GM12875 (cell line): ENCODE measurements around the gene MEGF6.

Experiments
- H3K4me3 ChIP-seq: one replicate; pipeline ENCODE4 v1.5.1; 2011; ENCODE audit warnings: low read depth, low read length, control low read depth
- TF ChIP-seq, protein P1 (sequence below): IDR thresholded peaks from 2 replicates; pipeline ENCODE4 v1.5.1; 2011; ENCODE audit warnings: low read depth, mild to moderate bottlenecking, control low read depth, inconsistent platforms, low read length, moderate library complexity, borderline replicate concordance; ENCODE audit not compliant: insufficient read depth

Gene MEGF6

GRCh38 chr1:3632298-3632697, 21.0 kb upstream of the MEGF6 start:
- H3K4me3 ChIP-seq, result no peak overlapping the region
- TF ChIP-seq, protein P1, sequence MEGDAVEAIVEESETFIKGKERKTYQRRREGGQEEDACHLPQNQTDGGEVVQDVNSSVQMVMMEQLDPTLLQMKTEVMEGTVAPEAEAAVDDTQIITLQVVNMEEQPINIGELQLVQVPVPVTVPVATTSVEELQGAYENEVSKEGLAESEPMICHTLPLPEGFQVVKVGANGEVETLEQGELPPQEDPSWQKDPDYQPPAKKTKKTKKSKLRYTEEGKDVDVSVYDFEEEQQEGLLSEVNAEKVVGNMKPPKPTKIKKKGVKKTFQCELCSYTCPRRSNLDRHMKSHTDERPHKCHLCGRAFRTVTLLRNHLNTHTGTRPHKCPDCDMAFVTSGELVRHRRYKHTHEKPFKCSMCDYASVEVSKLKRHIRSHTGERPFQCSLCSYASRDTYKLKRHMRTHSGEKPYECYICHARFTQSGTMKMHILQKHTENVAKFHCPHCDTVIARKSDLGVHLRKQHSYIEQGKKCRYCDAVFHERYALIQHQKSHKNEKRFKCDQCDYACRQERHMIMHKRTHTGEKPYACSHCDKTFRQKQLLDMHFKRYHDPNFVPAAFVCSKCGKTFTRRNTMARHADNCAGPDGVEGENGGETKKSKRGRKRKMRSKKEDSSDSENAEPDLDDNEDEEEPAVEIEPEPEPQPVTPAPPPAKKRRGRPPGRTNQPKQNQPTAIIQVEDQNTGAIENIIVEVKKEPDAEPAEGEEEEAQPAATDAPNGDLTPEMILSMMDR, result no peak

- H3K4me3 ChIP-seq, result no peak overlapping the region
- TF ChIP-seq, protein P1, result no peak
Measured at GRCh38 chr1:3631320-3632260, 20.3 kb upstream of the MEGF6 start.

- H3K4me3 ChIP-seq, result no peak overlapping the region
- TF ChIP-seq, protein P1, result no peak
Measured at GRCh38 chr1:3630914-3631313, 19.6 kb upstream of the MEGF6 start.

DNA sequence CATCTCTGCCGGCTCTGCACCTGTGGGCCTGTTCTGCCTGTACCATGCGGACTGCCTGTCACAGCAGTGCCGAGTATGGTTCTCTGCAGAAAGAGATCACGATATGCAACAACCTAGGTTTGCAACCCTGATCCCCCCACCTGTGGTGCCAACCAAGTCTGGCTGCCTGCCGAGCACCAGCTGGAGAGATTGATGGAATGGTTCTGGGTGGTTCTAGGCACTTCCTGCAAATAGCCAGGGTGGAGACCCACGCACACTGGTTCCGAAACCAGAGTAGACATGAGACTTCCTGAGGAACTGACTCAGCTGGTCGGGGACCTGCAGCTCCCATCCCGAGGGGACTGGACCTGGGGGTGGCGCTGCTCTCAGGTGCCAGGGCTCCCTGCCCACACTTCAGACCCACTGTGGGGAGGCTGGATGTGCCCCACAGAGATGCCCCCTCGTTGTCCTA, 18.9 kb upstream of the MEGF6 start:
- TF ChIP-seq, protein P1, result no peak
- no peak overlapping the region for H3K4me3 ChIP-seq

DNA sequence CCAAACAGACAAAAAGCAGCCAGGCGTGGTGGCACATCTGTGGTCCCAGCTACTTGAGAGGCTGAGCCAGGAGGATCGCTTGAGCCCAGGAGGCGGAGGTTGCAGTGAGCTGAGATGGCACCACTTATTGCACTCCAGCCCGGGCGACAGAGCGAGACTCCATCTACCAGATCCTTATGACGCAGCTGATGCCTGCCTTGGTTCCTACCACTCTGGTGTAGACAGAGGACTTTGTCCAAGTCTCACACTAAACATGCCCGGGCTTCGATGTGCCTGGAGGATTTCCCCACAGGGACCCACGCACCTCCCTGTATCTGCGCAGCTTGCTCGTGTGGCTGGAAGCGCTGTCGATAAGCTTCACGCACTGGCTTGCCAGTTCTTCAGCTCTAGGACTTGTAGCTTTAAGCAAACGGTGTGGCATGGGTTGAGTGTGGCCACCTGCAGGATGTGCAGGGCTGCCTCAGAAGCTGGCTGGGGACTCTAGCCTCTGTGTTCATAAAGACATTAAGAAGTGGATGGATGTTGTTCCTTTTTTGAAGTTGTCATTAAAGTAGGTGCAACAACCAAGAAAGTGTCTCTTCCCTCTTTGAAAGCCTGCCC, 18.4 kb upstream of the MEGF6 start:
- no peak overlapping the region for H3K4me3 ChIP-seq
- TF ChIP-seq, protein P1, result no peak

DNA sequence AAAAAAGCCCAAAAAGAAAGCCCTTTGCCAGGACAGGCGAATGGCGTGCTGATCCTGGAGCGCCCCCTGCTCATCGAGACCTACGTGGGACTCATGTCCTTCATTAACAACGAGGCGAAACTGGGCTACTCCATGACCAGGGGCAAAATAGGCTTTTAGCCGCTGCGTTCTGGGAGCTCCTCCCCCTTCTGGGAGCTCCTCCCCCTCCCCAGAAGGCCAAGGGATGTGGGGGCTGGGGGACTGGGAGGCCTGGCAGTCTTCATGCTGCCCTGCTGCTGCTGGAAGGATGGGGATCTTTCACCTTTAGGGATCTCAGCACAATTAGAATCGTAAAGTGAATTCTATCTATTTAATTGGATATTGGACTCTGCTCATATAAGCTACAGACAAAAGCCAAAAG, 17.1 kb upstream of the MEGF6 start:
- TF ChIP-seq, protein P1, result no peak
- H3K4me3 ChIP-seq, result no peak overlapping the region

DNA sequence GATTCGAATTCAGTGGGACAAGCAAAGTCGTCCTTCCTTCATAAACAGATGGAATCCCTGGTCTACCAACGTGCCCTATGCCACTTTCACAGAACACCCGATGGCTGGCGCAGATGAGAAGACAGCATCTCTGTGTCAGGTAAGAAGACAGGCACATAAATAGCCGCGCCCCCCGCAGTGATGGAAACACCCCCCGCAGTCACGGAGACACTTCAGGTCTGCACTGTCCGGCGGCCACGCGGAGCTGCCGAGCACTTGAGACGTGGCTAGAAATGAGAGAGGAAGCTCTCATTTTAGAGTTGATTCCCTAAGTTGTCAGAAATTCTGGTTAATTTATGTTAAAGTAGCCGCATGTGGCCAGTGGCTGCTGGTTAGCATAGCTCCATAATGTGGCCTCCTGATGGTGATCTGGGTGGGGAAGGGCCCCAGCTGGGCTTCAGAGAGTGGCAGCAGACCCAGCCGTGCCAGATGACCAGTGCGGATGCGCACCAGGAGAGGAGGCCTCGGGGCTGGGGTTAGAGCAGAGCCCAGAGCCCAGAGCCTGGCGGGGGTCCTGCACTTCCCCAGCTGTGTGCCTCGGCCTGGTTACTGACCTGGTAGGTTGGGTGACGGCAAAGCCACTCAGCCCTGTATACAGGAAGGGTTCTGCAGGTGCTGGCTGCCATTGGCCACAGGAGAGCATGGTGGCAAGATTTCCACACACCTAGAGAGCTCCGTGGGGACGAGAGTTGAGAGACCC, 16.4 kb upstream of the MEGF6 start:
- TF ChIP-seq, protein P1, result no peak
- H3K4me3 ChIP-seq, result no peak overlapping the region
